ENCODE results near the gene HSPA1A. TPM values are rescaled to one million over a fixed set of nuclear protein-coding genes. Genes with fewer than 3 reads are reported as not detected.

The HSPA1A gene
- total RNA-seq, 6 donors from 2014 or later: 80.7 to 236 (median 144) TPM

DNA sequence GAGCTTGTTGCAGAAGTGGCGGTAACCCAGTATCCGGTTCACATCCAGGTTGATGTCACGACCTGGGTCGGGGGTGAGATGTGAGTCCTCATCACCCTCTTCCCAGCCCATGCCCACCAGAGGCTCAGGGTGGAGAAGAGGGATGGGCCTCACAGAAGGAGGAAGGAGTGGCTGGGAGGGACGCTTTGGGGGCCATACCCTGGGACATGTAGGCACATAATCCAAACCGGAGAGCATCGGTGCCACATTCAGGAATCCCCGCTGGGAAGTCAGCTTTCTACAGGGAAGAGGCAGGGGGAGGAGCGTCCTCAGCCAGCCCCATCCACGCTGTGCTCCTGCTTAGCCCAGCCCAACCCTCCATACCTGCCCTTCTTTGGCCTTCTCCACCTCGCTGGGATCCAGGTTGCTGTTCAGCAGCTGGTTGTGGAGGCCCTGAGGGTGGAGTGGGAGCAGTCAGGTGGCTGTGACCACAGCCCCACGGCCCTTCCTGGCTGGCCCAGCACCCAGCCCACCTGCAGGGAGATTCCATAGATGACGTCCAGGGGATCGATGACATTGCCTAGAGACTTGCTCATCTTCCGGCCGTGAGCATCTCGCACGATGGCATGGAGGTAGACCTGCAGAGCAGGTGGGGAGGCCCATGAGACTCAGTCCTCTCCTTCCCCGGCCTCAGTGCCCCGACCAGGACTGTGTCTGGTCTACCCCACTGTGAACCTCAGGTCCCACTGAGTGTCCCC, 34.7 kb upstream of the HSPA1A start:
- H3K4me1 ChIP-seq: peaks cover 7 to 16% (median 12%) of the 10 kb centered on the region in 4 donors
- WGBS, 2 donors: 93% methylated on average over 20 of the region's 20 CpGs; no CpG with 5 or more reads in 1 of the 2 donors
- no peak for TF ChIP-seq EP300 (IDR thresholded peaks at IDR 0.05)
- TF ChIP-seq POLR2A (IDR thresholded peaks at IDR 0.05): no peak
- TF ChIP-seq, protein P1, sequence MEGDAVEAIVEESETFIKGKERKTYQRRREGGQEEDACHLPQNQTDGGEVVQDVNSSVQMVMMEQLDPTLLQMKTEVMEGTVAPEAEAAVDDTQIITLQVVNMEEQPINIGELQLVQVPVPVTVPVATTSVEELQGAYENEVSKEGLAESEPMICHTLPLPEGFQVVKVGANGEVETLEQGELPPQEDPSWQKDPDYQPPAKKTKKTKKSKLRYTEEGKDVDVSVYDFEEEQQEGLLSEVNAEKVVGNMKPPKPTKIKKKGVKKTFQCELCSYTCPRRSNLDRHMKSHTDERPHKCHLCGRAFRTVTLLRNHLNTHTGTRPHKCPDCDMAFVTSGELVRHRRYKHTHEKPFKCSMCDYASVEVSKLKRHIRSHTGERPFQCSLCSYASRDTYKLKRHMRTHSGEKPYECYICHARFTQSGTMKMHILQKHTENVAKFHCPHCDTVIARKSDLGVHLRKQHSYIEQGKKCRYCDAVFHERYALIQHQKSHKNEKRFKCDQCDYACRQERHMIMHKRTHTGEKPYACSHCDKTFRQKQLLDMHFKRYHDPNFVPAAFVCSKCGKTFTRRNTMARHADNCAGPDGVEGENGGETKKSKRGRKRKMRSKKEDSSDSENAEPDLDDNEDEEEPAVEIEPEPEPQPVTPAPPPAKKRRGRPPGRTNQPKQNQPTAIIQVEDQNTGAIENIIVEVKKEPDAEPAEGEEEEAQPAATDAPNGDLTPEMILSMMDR (IDR thresholded peaks at IDR 0.05): no peak
- TF ChIP-seq POLR2AphosphoS5 (IDR thresholded peaks at IDR 0.05): no peak
- H3K4me3 ChIP-seq: no peak overlapping the region
- no peak overlapping the region for H3K27ac ChIP-seq
- DNase-seq (no peak), ATAC-seq (ENCODE audit: low FRiP score in 2 of 2) (no peak)
- no peaks in the 10 kb centered on the region for H3K27me3 ChIP-seq
- no peaks in the 10 kb centered on the region for H3K9me3 ChIP-seq
- peaks cover 18 to 74% (median 64%) of the 10 kb centered on the region in 4 donors for H3K36me3 ChIP-seq

DNA sequence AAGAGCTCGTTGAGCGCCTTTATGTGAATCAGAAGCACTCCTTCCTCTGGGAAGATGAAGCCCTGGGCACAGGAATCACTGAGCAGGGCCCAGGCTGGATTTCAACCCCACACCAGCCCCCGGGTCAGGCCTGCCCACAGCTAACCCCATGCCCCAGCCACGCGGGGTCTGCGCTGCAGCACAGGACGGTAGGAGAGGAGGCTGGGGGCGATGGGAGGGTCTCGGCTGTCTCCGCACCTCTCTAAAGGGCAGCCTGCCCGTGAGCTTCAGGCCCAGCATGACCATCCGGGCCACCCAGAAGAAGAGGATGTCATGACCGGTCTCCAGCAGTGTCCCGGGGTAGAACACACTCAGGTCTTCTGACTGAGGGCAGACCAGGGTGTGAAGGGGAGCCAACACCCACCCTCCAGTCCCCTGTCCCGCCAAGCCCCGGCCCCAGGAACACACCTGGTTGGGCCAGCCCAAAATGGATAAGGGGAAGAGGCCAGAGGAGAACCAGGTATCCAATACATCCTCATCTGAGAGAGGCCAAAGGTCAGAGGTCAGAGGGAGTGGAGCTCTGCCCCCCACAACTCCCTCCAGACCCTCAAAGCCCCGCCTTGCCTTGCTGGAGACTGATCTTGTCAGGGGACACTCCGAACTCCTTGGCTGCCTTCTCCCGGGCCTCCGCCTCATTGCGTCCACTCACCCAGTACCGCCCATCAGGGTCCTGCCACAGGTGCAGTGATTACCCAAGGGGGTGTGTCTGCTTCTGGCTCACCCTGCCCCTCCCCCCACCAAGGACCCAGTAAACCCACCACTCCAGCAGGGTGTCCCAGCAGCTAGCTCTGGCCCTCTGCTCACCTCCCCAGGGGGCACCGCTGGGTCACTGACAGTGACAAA, 33.9 kb upstream of the HSPA1A start:
- Histone ChIP-seq H3K4me3 (no peak overlapping the region), H3K27me3 (no peaks in the 10 kb centered on the region), H3K9me3 (no peaks in the 10 kb centered on the region), H3K4me1 (peaks cover 7 to 13% (median 10%) of the 10 kb centered on the region in 4 donors), H3K36me3 (peaks cover 18 to 77% (median 66%) of the 10 kb centered on the region in 4 donors), H3K27ac (no peak overlapping the region)
- ATAC-seq (ENCODE audit: low FRiP score in 2 of 2) (no peak), DNase-seq (no peak)
- TF ChIP-seq POLR2A (IDR thresholded peaks at IDR 0.05) (no peak), POLR2AphosphoS5 (IDR thresholded peaks at IDR 0.05) (no peak), EP300 (IDR thresholded peaks at IDR 0.05) (no peak)
- TF ChIP-seq, protein P1 (IDR thresholded peaks at IDR 0.05): no peak
- 95 to 100% methylated on average over 2 to 11 of the region's 23 CpGs for WGBS, 2 donors

DNA sequence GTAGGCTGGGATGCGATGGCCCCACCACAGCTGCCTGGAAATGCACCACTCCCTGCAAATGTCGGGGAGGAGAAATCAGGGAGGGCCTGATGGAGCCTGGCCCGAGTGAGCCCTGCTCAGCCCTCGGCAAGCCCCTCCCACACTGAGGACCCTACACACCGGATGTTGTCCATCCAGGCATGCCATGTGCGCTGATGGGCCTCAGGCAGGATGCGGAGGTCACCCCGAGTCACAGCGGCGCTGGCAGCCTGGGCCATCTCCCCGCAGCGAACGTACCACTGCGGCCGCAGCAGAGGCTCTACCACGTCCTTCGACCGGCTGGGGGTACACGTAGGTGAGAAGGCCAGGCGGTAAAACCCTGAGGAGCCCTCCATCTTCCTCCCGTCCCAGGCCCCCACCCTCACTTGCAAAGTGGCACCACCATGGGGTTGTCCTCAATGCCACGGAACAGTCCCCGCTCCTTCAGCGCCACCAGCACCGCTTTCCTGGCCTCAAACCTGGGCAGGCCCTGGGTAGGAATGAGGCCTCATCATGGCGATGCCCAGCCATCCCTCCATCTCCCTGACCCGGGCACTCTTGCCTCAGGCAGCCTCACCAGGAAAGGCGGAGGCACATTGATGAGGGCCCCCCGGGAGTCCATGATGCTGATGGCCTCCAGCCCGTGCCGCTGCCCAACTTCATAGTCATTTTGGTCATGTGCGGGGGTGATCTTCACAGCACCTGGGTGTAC, 33.1 kb upstream of the HSPA1A start:
- Histone ChIP-seq H3K9me3 (no peaks in the 10 kb centered on the region), H3K4me3 (no peak overlapping the region), H3K27me3 (no peaks in the 10 kb centered on the region), H3K27ac (no peak overlapping the region), H3K4me1 (peaks cover 0 to 5% (median 2%) of the 10 kb centered on the region in 4 donors), H3K36me3 (peaks cover 18 to 81% (median 66%) of the 10 kb centered on the region in 4 donors)
- TF ChIP-seq POLR2A (IDR thresholded peaks at IDR 0.05) (no peak), EP300 (IDR thresholded peaks at IDR 0.05) (no peak), POLR2AphosphoS5 (IDR thresholded peaks at IDR 0.05) (no peak)
- TF ChIP-seq, protein P1 (IDR thresholded peaks at IDR 0.05): no peak
- 94 to 95% methylated on average over 12 to 32 of the region's 32 CpGs for WGBS, 2 donors
- ATAC-seq (ENCODE audit: low FRiP score in 2 of 2) (no peak), DNase-seq (peak in 1 of 2 donors; percentile 68)

DNA sequence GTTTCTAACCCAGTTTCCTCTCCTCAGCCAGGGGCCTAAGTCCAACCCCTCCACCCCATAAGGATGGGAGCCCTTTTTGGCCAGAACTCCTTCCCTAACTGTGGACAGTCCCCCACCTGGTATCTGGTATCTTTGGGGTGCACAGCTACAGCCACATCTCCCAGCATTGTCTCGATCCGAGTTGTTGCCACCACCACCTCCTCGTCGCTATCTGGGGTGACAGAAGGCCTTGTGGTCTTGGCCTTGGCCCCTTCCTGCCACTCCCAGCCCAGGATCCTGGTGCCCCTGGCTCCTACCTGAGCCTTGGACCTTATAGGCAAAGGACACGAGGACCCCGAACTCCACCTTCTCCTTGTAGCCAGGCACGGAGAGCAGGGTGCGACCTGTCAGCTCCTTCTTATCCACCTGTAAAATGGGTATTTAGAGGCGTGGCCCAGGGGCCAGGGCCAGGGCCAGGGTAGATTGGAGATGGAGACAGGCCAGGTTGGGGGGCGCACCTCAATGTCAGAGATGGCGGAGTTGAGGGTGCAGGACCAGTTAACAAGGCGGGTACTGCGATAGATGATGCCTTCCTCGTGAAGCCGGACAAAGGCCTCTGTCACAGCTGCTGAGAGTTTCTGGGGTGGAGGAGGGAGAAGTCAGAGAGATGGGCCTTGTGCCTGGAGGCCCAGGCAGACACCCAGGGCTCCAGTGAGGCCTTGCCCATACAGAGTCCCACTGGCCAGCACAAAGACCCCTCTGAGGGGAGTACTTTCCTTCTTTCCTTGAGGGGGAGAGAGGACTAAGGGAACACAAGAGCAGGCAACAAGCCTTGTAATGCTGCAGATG, 31.0 kb upstream of the HSPA1A start:
- H3K4me1 ChIP-seq: no peaks in the 10 kb centered on the region
- no peaks in the 10 kb centered on the region for H3K27me3 ChIP-seq
- DNase-seq: no peak
- no peaks in the 10 kb centered on the region for H3K9me3 ChIP-seq
- TF ChIP-seq EP300 (IDR thresholded peaks at IDR 0.05) (no peak), POLR2AphosphoS5 (IDR thresholded peaks at IDR 0.05) (no peak), POLR2A (IDR thresholded peaks at IDR 0.05) (no peak)
- TF ChIP-seq, protein P1 (IDR thresholded peaks at IDR 0.05): no peak
- no peak for ATAC-seq (ENCODE audit: low FRiP score in 2 of 2)
- H3K27ac ChIP-seq: no peak overlapping the region
- 95 to 96% methylated on average over 13 to 15 of the region's 15 CpGs for WGBS, 2 donors
- H3K4me3 ChIP-seq: no peak overlapping the region
- peaks cover 18 to 69% (median 58%) of the 10 kb centered on the region in 4 donors for H3K36me3 ChIP-seq
